A549 (cell line): ENCODE data around the gene SIRT7. TPM values are rescaled to one million over a fixed set of nuclear protein-coding genes. Genes with fewer than 3 reads are reported as not detected.
A peak's percentile ranks its signal among the peaks of the same experiment; 100 is the strongest.

Experiments
- ATAC-seq, 2 experiments: fragments of 200-7000 bp in 1 of 2; fragments of >200 bp in 1 of 2; cut with Nextera tagmentation in 1 of 2; cut with Tn5 transposase in 1 of 2; 3 replicates each; pipeline versions ENCODE4 v1.8.0 to v1.9.1; 2018 to 2020; ENCODE audit warnings: mild to moderate bottlenecking in 1 of 2, moderate library complexity in 1 of 2
- CTCF ChIA-PET: fragments of 300-600 bp; sonication (Branson Sonifier 250); formaldehyde crosslinking; extraction: SDS; loops from one replicate; lab custom pipeline; 2021; ENCODE audit warnings: antibody characterized with exemption, inconsistent platforms; lab: Yijun Ruan, JAX
- POLR2A ChIA-PET: fragments of 350-600 bp; formaldehyde crosslinking; extraction: SDS; loops from one replicate; lab custom pipeline; 2021; ENCODE audit warnings: antibody characterized with exemption, inconsistent platforms; lab: Yijun Ruan, JAX
- DNase-seq, 2 experiments: peaks; one replicate each; pipeline versions ENCODE4 v3.0.0 to v3.0.0-alpha.2; 2011 to 2016; ENCODE audit warnings: low read depth in 1 of 2, low spot score in 1 of 2
- FAIRE-seq: peaks from 2 replicates; lab custom pipeline; 2011; peaks lifted over from hg19 to GRCh38; lab: Jason Lieb, UNC
- H3K27ac ChIP-seq, 2 experiments: fragments of >200 bp; sonication (Bioruptor Twin); formaldehyde crosslinking; 3 replicates each; pipeline ENCODE4 v1.5.1; 2016 to 2017
- H3K4me1 ChIP-seq: fragments of >200 bp; sonication (Bioruptor Twin); formaldehyde crosslinking; 3 replicates; pipeline ENCODE4 v1.6.1; 2016
- H3K4me2 ChIP-seq: fragments of >200 bp; sonication (Bioruptor Twin); formaldehyde crosslinking; 3 replicates; pipeline ENCODE4 v1.6.1; 2016
- H3K4me3 ChIP-seq: fragments of >200 bp; sonication (Bioruptor Twin); formaldehyde crosslinking; 3 replicates; pipeline ENCODE4 v1.5.1; 2016
- H3K9me3 ChIP-seq: fragments of >200 bp; sonication (Bioruptor Twin); formaldehyde crosslinking; 3 replicates; pipeline ENCODE4 v1.6.1; 2016
- BHLHE40 ChIP-seq: IDR thresholded peaks from 2 replicates; pipeline ENCODE4 v1.6.1; 2012; ENCODE audit warnings: low read depth, low read length, inconsistent platforms
- CBX2 ChIP-seq: fragments of 200-600 bp; sonication (generic); IDR thresholded peaks from 2 replicates; pipeline ENCODE4 v1.6.1; 2016; ENCODE audit warnings: low read depth, mild to moderate bottlenecking, borderline replicate concordance
- CBX8 ChIP-seq: fragments of 200-600 bp; sonication (generic); IDR thresholded peaks from 2 replicates; pipeline ENCODE4 v1.6.1; 2016
- CEBPB ChIP-seq, 2 experiments: fragments of >200 bp in 1 of 2; sonication (Bioruptor Twin) in 1 of 2; formaldehyde crosslinking in 1 of 2; IDR thresholded peaks; 2 replicates each; pipeline ENCODE4 v1.6.1; 2012 to 2016
- CHD4 ChIP-seq: fragments of 200-600 bp; sonication (generic); IDR thresholded peaks from 2 replicates; pipeline ENCODE4 v1.6.1; 2016; ENCODE audit warnings: antibody characterized with exemption, mild to moderate bottlenecking, borderline replicate concordance
- EP300 ChIP-seq, 2 experiments: fragments of >200 bp; sonication (Bioruptor Twin); formaldehyde crosslinking; IDR thresholded peaks; 2 replicates in 1 of 2; 3 replicates in 1 of 2; pipeline ENCODE4 v1.6.1; 2016 to 2017
- ESRRA ChIP-seq: fragments of 150-350 bp; IDR thresholded peaks from 2 replicates; pipeline ENCODE4 v1.6.1; 2014; ENCODE audit warnings: mild to moderate bottlenecking, low read length, borderline replicate concordance
- FOSB ChIP-seq: fragments of 250-450 bp; sonication (Bioruptor Pico); IDR thresholded peaks from 2 replicates; pipeline ENCODE4 v1.5.0; 2020; ENCODE audit warnings: mild to moderate bottlenecking, moderate library complexity
- HOXA7 ChIP-seq: fragments of 250-450 bp; sonication (Bioruptor Pico); IDR thresholded peaks from 2 replicates; pipeline ENCODE4 v1.5.0; 2020; ENCODE audit warnings: mild to moderate bottlenecking, moderate library complexity
- HOXB13 ChIP-seq: fragments of 250-450 bp; sonication (Bioruptor Pico); IDR thresholded peaks from 2 replicates; pipeline ENCODE4 v1.5.0; 2020; ENCODE audit warnings: low read depth, mild to moderate bottlenecking, moderate library complexity
- HOXB5 ChIP-seq: fragments of 250-450 bp; sonication (Bioruptor Pico); IDR thresholded peaks from 2 replicates; pipeline ENCODE4 v1.5.0; 2020; ENCODE audit warnings: mild to moderate bottlenecking, moderate library complexity
- JUN ChIP-seq, 2 experiments: fragments of >200 bp; sonication (Bioruptor Twin); formaldehyde crosslinking; IDR thresholded peaks; 2 replicates in 1 of 2; 3 replicates in 1 of 2; pipeline ENCODE4 v1.6.1; 2016 to 2017
- JUNB ChIP-seq: fragments of >200 bp; sonication (Bioruptor Twin); formaldehyde crosslinking; IDR thresholded peaks from 2 replicates; pipeline ENCODE4 v1.6.1; 2016
- KDM1A ChIP-seq: fragments of 200-600 bp; sonication (generic); IDR thresholded peaks from 2 replicates; pipeline ENCODE4 v1.6.1; 2016; ENCODE audit warnings: low read depth, mild to moderate bottlenecking
- MAZ ChIP-seq: fragments of 150-350 bp; IDR thresholded peaks from 2 replicates; pipeline ENCODE4 v1.6.1; 2014; ENCODE audit warnings: antibody characterized with exemption, low read depth, low read length, borderline replicate concordance
- MYC ChIP-seq: IDR thresholded peaks from 2 replicates; pipeline ENCODE4 v1.6.1; 2012; ENCODE audit warnings: mild to moderate bottlenecking, inconsistent platforms, low read length, improper control_type of control experiment, borderline replicate concordance
- NPAS2 ChIP-seq: fragments of 250-450 bp; sonication (Bioruptor Pico); IDR thresholded peaks from 2 replicates; pipeline ENCODE4 v1.8.0; 2022; ENCODE audit warnings: mild to moderate bottlenecking, moderate library complexity, borderline replicate concordance
- NR3C1 ChIP-seq: fragments of >200 bp; sonication (Bioruptor Twin); formaldehyde crosslinking; IDR thresholded peaks from 3 replicates; pipeline ENCODE4 v1.6.1; 2017
- POLR2A ChIP-seq: IDR thresholded peaks from 2 replicates; pipeline ENCODE4 v1.6.1; 2012; ENCODE audit warnings: mild to moderate bottlenecking, low read length
- POLR2AphosphoS2 ChIP-seq: conservative IDR thresholded peaks from 2 replicates; pipeline ENCODE4 v1.6.1; 2012; ENCODE audit warnings: low read length, improper control_type of control experiment, inconsistent platforms
- RARB ChIP-seq: fragments of 250-450 bp; sonication (Bioruptor Pico); IDR thresholded peaks from 2 replicates; pipeline ENCODE4 v1.8.0; 2021; ENCODE audit warnings: mild to moderate bottlenecking, moderate library complexity
- RFX5 ChIP-seq: fragments of 450-650 bp; IDR thresholded peaks from 2 replicates; pipeline ENCODE4 v1.7.1; 2014; ENCODE audit warnings: antibody characterized with exemption, mild to moderate bottlenecking, moderate library complexity
- RNF2 ChIP-seq: fragments of 200-600 bp; sonication (generic); IDR thresholded peaks from 2 replicates; pipeline ENCODE4 v1.6.1; 2016; ENCODE audit warnings: low read depth, mild to moderate bottlenecking, antibody characterized with exemption, moderate library complexity, borderline replicate concordance
- SMC3 ChIP-seq: fragments of >200 bp; sonication (Bioruptor Twin); formaldehyde crosslinking; IDR thresholded peaks from 3 replicates; pipeline ENCODE4 v1.6.1; 2018; ENCODE audit warnings: inconsistent platforms
- TFCP2L1 ChIP-seq: fragments of 250-450 bp; sonication (Bioruptor Pico); IDR thresholded peaks from 2 replicates; pipeline ENCODE4 v1.5.0; 2021; ENCODE audit warnings: mild to moderate bottlenecking
- TP53 ChIP-seq: fragments of 250-450 bp; sonication (Bioruptor Pico); IDR thresholded peaks from 2 replicates; pipeline ENCODE4 v1.5.0; 2021; ENCODE audit warnings: mild to moderate bottlenecking, moderate library complexity
- ZC3H11A ChIP-seq: fragments of 450-650 bp; IDR thresholded peaks from 2 replicates; pipeline ENCODE4 v1.6.1; 2014; ENCODE audit warnings: antibody characterized with exemption, mild to moderate bottlenecking
- ZFP36 ChIP-seq: fragments of 450-650 bp; IDR thresholded peaks from 2 replicates; pipeline ENCODE4 v1.6.1; 2014; ENCODE audit warnings: borderline replicate concordance; ENCODE audit not compliant: partially characterized antibody
- ZNF302 ChIP-seq: fragments of 250-450 bp; sonication (Bioruptor Pico); IDR thresholded peaks from 2 replicates; pipeline ENCODE4 v1.9.0; 2021; ENCODE audit warnings: inconsistent platforms, mild to moderate bottlenecking, moderate library complexity
- ZSCAN20 ChIP-seq: fragments of 250-450 bp; sonication (Bioruptor Pico); IDR thresholded peaks from 2 replicates; pipeline ENCODE4 v1.8.0; 2022; ENCODE audit warnings: mild to moderate bottlenecking, moderate library complexity
- WGBS: methylation state at CpG from one replicate; pipeline ENCODE4 v1.1.6; 2017; ENCODE audit errors: missing lambda C conversion rate; 5-methylcytosine and 5-hydroxymethylcytosine counted together
- polyA plus RNA-seq, 4 experiments: library from polyadenylated mRNA; depleted of rRNA in 3 of 4; stranded (reverse); fragments of >200 nt; fragmentation: RNase III in 1 of 4; extraction: RNeasy Plus Mini Kit Qiagen cat#74134 plus additional on column Dnase treatment in 1 of 4; gene quantifications; 2 replicates in 3 of 4; 3 replicates in 1 of 4; pipeline ENCODE4 v1.2.3, GENCODE V29; 2011 to 2017
- TF ChIP-seq, protein P1 (sequence below): fragments of 250-450 bp; sonication (Bioruptor Pico); IDR thresholded peaks from 2 replicates; pipeline ENCODE4 v1.5.0; 2020; ENCODE audit warnings: low read depth, mild to moderate bottlenecking, moderate library complexity
- TF ChIP-seq, protein P2 (sequence below): fragments of >200 bp; sonication (Bioruptor Twin); formaldehyde crosslinking; IDR thresholded peaks from 2 replicates; pipeline ENCODE4 v1.6.1; 2016
- TF ChIP-seq, protein P3 (sequence below): IDR thresholded peaks from 2 replicates; pipeline ENCODE4 v1.6.1; 2012
- TF ChIP-seq, protein P4 (sequence below): fragments of 250-450 bp; sonication (Bioruptor Pico); IDR thresholded peaks from 2 replicates; pipeline ENCODE4 v1.5.0; 2021; ENCODE audit warnings: mild to moderate bottlenecking, moderate library complexity, borderline replicate concordance
- TF ChIP-seq, protein P5 (sequence below): fragments of 150-350 bp; IDR thresholded peaks from 2 replicates; pipeline ENCODE4 v1.6.1; 2014; ENCODE audit warnings: low read depth, mild to moderate bottlenecking, low read length
- TF ChIP-seq, protein P6 (sequence below): fragments of 450-650 bp; IDR thresholded peaks from 2 replicates; pipeline ENCODE4 v1.6.1; 2014; ENCODE audit warnings: antibody characterized with exemption

SIRT7 gene
- polyA plus RNA-seq, 2 of the 4 experiments (the other 2 are of a cell fraction) = 9.8 to 35.2 TPM

DNA sequence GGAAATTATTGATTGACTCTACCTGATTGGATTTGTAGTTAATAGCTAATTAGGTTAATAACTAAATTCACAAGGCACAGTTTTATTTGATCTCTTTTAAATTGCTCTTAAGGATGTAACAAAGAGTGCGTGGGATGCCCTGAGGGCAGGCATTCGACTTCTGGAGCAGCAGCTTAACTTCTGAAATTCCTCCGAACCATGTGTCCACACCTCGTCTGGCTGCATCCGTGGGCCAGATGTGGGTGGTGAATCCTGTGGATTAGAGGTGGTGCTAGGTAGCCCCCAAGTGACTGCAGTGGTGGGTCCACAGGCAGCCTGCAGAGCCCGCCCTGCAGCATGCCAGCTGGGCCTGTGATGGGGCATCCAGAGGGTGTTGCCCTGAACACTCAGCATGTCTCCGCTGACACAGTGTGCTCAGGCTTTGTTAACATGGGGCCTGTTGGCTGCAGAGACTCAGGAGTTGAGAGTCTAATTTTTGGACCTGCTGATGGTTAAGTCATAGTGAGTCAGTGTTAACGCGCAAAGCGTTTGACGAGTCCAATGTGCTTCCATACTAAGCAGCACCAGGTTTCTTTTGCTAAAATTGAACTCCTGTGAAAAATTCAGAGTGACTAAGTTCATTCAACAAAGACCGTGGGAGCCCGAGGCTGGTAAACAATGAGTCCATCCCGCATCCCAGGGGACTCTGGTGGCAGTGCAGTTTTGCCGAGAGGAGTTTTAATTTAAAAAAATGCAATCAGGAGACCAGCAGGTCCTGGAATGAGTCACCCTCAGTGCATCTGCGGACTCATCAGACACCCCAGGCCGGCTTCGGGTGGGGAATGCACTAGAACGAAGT lies 19.7 kb downstream of the SIRT7 start (continued):
- TF ChIP-seq POLR2AphosphoS2 (no peak), JUNB (peak; percentile 71), TP53 (CRISPR knock-in tag) (no peak), JUN (IDR thresholded peaks at IDR 0.05) (peak in 1 of 2 experiments; percentile 57; a peak in 2 of 5 replicates), POLR2A (no peak), NPAS2 (CRISPR knock-in tag) (no peak), TFCP2L1 (no peak), RFX5 (no peak), ESRRA (no peak), NR3C1 (no peak), CBX8 (no peak), RARB (CRISPR knock-in tag) (no peak), HOXB5 (CRISPR knock-in tag) (no peak), MAZ (no peak), HOXB13 (CRISPR knock-in tag) (no peak), ZNF302 (CRISPR knock-in tag) (no peak), CHD4 (no peak), FOSB (CRISPR knock-in tag) (no peak), HOXA7 (CRISPR knock-in tag) (no peak), CEBPB (IDR thresholded peaks at IDR 0.05) (no peak), ZC3H11A (no peak), BHLHE40 (no peak), RNF2 (no peak), ZFP36 (no peak)
- TF ChIP-seq, protein P1, sequence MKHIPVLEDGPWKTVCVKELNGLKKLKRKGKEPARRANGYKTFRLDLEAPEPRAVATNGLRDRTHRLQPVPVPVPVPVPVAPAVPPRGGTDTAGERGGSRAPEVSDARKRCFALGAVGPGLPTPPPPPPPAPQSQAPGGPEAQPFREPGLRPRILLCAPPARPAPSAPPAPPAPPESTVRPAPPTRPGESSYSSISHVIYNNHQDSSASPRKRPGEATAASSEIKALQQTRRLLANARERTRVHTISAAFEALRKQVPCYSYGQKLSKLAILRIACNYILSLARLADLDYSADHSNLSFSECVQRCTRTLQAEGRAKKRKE (CRISPR knock-in tag) = 0 out of 2 replicates have a peak, but pooled peaks have one; percentile 54
- TF ChIP-seq, protein P2, sequence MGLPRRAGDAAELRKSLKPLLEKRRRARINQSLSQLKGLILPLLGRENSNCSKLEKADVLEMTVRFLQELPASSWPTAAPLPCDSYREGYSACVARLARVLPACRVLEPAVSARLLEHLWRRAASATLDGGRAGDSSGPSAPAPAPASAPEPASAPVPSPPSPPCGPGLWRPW = no peak
- TF ChIP-seq, protein P3, sequence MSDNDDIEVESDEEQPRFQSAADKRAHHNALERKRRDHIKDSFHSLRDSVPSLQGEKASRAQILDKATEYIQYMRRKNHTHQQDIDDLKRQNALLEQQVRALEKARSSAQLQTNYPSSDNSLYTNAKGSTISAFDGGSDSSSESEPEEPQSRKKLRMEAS = peak; percentile 78
- TF ChIP-seq, protein P4, sequence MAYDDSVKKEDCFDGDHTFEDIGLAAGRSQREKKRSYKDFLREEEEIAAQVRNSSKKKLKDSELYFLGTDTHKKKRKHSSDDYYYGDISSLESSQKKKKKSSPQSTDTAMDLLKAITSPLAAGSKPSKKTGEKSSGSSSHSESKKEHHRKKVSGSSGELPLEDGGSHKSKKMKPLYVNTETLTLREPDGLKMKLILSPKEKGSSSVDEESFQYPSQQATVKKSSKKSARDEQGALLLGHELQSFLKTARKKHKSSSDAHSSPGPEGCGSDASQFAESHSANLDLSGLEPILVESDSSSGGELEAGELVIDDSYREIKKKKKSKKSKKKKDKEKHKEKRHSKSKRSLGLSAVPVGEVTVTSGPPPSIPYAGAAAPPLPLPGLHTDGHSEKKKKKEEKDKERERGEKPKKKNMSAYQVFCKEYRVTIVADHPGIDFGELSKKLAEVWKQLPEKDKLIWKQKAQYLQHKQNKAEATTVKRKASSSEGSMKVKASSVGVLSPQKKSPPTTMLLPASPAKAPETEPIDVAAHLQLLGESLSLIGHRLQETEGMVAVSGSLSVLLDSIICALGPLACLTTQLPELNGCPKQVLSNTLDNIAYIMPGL = no peak
- TF ChIP-seq, all 56 proteins: peak for 11

DNA sequence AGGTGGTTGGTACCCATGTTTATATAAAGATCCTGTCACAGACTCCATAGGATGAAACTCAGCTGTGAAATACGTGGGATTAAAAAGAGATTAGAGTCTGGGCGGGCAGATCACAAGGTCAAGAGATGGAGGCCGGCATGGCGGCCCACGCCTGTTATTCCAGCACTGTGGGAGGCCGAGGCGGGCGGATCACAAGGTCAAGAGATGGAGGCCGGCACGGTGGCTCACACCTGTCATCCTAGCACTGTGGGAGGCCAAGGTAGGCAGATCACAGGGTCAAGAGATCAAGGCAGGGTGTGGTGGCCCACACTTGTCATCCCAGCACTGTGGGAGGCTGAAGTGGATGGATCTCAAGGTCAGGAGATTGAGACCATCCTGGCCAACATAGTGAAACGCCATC lies 22.6 kb downstream of the SIRT7 start:
- H3K27ac ChIP-seq = no peak overlapping the region
- ATAC-seq (no peak), FAIRE-seq (no peak), DNase-seq (no peak)
- H3K4me3 ChIP-seq = no peak overlapping the region
- peaks cover 42% of the 10 kb centered on the region for H3K4me1 ChIP-seq
- no peaks in the 10 kb centered on the region for H3K9me3 ChIP-seq
- ChIA-PET POLR2A (no interaction called here), CTCF (no interaction called here)
- H3K4me2 ChIP-seq = no peak overlapping the region
- no peak for TF ChIP-seq ZSCAN20 (CRISPR knock-in tag)
- no peak for TF ChIP-seq KDM1A
- no peak for TF ChIP-seq POLR2A
- TF ChIP-seq, protein P5, sequence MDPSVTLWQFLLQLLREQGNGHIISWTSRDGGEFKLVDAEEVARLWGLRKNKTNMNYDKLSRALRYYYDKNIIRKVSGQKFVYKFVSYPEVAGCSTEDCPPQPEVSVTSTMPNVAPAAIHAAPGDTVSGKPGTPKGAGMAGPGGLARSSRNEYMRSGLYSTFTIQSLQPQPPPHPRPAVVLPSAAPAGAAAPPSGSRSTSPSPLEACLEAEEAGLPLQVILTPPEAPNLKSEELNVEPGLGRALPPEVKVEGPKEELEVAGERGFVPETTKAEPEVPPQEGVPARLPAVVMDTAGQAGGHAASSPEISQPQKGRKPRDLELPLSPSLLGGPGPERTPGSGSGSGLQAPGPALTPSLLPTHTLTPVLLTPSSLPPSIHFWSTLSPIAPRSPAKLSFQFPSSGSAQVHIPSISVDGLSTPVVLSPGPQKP = no peak
- TF ChIP-seq EP300 (IDR thresholded peaks at IDR 0.05) = no peak
- TF ChIP-seq CBX2 = no peak
- TF ChIP-seq RNF2 = no peak
- TF ChIP-seq NPAS2 (CRISPR knock-in tag) = no peak
- TF ChIP-seq HOXA7 (CRISPR knock-in tag) = no peak
- TF ChIP-seq, protein P6, sequence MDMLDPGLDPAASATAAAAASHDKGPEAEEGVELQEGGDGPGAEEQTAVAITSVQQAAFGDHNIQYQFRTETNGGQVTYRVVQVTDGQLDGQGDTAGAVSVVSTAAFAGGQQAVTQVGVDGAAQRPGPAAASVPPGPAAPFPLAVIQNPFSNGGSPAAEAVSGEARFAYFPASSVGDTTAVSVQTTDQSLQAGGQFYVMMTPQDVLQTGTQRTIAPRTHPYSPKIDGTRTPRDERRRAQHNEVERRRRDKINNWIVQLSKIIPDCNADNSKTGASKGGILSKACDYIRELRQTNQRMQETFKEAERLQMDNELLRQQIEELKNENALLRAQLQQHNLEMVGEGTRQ = no peak
- no peak for TF ChIP-seq SMC3
- no peak for TF ChIP-seq MYC
- no peak for TF ChIP-seq JUN (IDR thresholded peaks at IDR 0.05)
- WGBS = 91% methylated on average over 11 of the region's 11 CpGs
